Lower lobe of right lung (tissue), 2 donors: Measurements from ENCODE around the gene FGD6. TPM values are rescaled to one million over a fixed set of nuclear protein-coding genes. Genes with fewer than 3 reads are reported as not detected.

Experiments used
- ATAC-seq, 2 donors: fragments of 200-7000 bp; cut with Tn5 transposase; one replicate each; pipeline ENCODE4 v1.9.1; 2020 to 2022; ENCODE audit warnings: mild to moderate bottlenecking in 2 of 2, moderate library complexity in 2 of 2
- DNase-seq: peaks from one replicate; pipeline ENCODE4 v3.0.0-alpha.2; 2020
- H3K27ac ChIP-seq: fragments of 200-600 bp; one replicate; pipeline ENCODE4 v1.8.0; 2022
- H3K27me3 ChIP-seq: fragments of 200-600 bp; one replicate; pipeline ENCODE4 v1.8.0; 2022; ENCODE audit warnings: low read depth
- H3K36me3 ChIP-seq: fragments of 200-600 bp; one replicate; pipeline ENCODE4 v1.8.0; 2022; ENCODE audit warnings: mild to moderate bottlenecking
- H3K4me1 ChIP-seq: fragments of 200-600 bp; one replicate; pipeline ENCODE4 v1.8.0; 2022
- H3K4me3 ChIP-seq: fragments of 200-600 bp; one replicate; pipeline ENCODE4 v1.8.0; 2022; ENCODE audit warnings: mild to moderate bottlenecking
- H3K9me3 ChIP-seq: fragments of 200-600 bp; one replicate; pipeline ENCODE4 v1.8.0; 2022
- intact Hi-C: fragments of 100-400 bp; cut with DNase I; formaldehyde crosslinking; loops from one replicate; pipeline ENCODE4 v1.11.0; 2022
- total RNA-seq: library from RNA; stranded (reverse); fragmentation: NEBNext Ultra II Directional; extraction: Animal tissue kit (Norgen Biotek cat#: 25700); gene quantifications from one replicate; pipeline ENCODE4 v1.2.1, GENCODE V29; 2021
- TF ChIP-seq, protein P1 (sequence below): fragments of 200-600 bp; IDR thresholded peaks from one replicate; pipeline ENCODE4 v1.8.0; 2022; ENCODE audit warnings: antibody characterized with exemption, mild to moderate bottlenecking
- donor health status: DM: no; HTN: yes; CAD: no; lungs with severe emphysema.

FGD6 gene
- total RNA-seq, 1 donor from 2014 or later: 22.9 TPM

DNA sequence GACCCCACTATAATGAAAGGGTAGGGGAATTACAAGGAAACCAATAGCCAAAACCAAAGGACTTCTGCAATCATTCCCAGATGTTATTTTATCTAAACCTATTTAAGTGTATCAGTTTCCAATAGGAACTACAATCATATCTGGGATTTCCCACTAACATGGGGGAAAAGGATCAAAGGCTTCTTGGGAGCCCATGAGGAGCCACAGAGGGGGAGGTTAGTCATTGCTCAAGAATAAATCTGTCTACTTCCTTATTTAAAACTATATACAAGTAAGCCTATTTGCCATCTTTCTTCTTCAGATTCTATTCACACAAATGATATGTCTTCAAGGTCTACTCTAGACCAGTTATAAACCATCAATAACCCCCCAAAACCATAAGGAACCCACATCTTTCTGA lies 33.1 kb downstream of the FGD6 start:
- Histone ChIP-seq H3K4me3 (no peak overlapping the region), H3K27ac (no peak overlapping the region), H3K9me3 (no peaks in the 10 kb centered on the region), H3K36me3 (no peaks in the 10 kb centered on the region), H3K27me3 (no peaks in the 10 kb centered on the region), H3K4me1 (no peaks in the 10 kb centered on the region)
- intact Hi-C loops: no loop called here
- DNase-seq (no peak), ATAC-seq (no peak)
- TF ChIP-seq, protein P1, sequence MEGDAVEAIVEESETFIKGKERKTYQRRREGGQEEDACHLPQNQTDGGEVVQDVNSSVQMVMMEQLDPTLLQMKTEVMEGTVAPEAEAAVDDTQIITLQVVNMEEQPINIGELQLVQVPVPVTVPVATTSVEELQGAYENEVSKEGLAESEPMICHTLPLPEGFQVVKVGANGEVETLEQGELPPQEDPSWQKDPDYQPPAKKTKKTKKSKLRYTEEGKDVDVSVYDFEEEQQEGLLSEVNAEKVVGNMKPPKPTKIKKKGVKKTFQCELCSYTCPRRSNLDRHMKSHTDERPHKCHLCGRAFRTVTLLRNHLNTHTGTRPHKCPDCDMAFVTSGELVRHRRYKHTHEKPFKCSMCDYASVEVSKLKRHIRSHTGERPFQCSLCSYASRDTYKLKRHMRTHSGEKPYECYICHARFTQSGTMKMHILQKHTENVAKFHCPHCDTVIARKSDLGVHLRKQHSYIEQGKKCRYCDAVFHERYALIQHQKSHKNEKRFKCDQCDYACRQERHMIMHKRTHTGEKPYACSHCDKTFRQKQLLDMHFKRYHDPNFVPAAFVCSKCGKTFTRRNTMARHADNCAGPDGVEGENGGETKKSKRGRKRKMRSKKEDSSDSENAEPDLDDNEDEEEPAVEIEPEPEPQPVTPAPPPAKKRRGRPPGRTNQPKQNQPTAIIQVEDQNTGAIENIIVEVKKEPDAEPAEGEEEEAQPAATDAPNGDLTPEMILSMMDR: no peak

- Histone ChIP-seq H3K27ac (no peak overlapping the region), H3K36me3 (no peaks in the 10 kb centered on the region), H3K9me3 (no peaks in the 10 kb centered on the region), H3K27me3 (no peaks in the 10 kb centered on the region), H3K4me1 (no peaks in the 10 kb centered on the region), H3K4me3 (no peak overlapping the region)
- intact Hi-C loops: no loop called here
- no peak for DNase-seq
- TF ChIP-seq, protein P1: no peak
- ATAC-seq: no peak
Measured at GRCh38 chr12:95182868-95183415, 34.3 kb downstream of the FGD6 start.

DNA sequence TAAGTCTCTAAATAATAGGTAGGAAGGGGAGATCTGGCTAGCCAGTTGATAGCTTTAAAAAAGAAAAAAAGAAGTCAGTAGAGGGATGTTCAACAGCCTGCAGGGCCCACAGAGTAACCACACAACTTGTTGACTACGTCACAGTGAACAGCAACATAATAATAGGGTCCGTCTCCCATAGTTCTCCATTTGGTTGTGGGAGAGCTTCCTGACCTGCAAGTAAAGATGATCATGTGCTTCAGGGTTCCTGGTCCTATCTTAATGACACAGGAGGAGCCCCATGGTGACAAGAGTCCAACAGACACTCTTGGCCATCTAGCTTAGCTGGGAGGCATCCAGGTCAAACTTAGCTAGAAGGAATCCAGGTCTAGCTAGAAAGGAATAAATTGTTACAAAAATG lies 36.2 kb downstream of the FGD6 start:
- DNase-seq (no peak), ATAC-seq (no peak)
- TF ChIP-seq, protein P1: no peak

DNA sequence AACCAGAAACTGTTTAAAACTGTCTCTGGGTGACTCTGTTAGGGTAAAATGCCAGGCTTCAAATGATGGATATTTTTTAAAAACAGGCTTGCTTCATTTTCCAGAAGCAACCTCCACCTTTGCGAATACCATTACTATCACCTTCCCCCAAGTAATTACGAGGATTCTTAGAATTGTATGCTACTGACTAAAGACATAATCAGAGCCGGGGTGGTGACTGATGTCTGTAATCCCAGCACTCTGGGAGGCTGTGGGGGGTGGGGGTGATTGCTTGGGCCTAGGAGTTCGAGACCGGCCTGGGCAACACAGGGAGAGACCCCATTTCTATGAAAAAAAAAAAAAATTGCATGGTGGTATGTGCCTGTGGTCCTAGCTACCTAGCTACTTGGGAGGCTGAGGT lies 38.3 kb downstream of the FGD6 start:
- Histone ChIP-seq H3K9me3 (no peaks in the 10 kb centered on the region), H3K36me3 (no peaks in the 10 kb centered on the region), H3K27ac (no peak overlapping the region), H3K27me3 (no peaks in the 10 kb centered on the region), H3K4me3 (no peak overlapping the region), H3K4me1 (peaks cover 8% of the 10 kb centered on the region)
- ATAC-seq (no peak), DNase-seq (no peak)
- TF ChIP-seq, protein P1: no peak
- intact Hi-C loops: no loop called here

More for the DNA sequence above, 36.2 kb downstream of the FGD6 start:
- Histone ChIP-seq H3K4me3 (no peak overlapping the region), H3K4me1 (peaks cover 5% of the 10 kb centered on the region), H3K27ac (no peak overlapping the region), H3K36me3 (no peaks in the 10 kb centered on the region), H3K27me3 (no peaks in the 10 kb centered on the region), H3K9me3 (no peaks in the 10 kb centered on the region)
- intact Hi-C loops: no loop called here

DNA sequence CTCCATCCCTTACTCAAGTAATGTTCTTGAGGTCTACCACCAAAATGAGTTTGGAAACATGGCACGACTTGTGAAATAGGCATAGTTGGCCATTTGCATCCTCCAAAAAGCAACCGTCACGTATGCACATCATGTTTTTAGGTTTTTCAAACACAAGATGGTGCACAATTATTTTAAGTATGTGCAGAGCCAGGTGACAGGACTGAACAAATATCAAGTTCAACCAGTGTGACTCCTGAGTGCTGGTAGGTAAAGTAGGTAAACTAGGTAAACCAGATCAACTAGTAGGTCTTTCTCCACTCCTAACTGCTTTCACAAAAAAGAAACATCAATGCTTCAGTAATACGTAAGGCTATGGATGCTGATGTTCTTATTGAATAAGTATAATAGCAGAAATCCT lies 39.1 kb downstream of the FGD6 start:
- DNase-seq (no peak), ATAC-seq (no peak)
- Histone ChIP-seq H3K4me3 (no peak overlapping the region), H3K9me3 (no peaks in the 10 kb centered on the region), H3K36me3 (no peaks in the 10 kb centered on the region), H3K27ac (no peak overlapping the region), H3K4me1 (peaks cover 17% of the 10 kb centered on the region), H3K27me3 (no peaks in the 10 kb centered on the region)
- TF ChIP-seq, protein P1: no peak
- intact Hi-C loops: no loop called here
